Keratinocyte (primary cell): Measurements from ENCODE around the gene DNAH8.

ENCODE experiments used
- CTCF ChIP-seq, 3 experiments: IDR thresholded peaks in 1 of 3; conservative IDR thresholded peaks in 1 of 3; optimal IDR thresholded peaks in 1 of 3; 2 replicates in 2 of 3; 3 replicates in 1 of 3; pipeline versions ENCODE3 to v1.5.1; 2011; ENCODE audit warnings: low read length in 3 of 3, mild to moderate bottlenecking in 3 of 3, moderate library complexity in 2 of 3, control low read depth in 1 of 3, inconsistent platforms in 1 of 3; ENCODE audit not compliant: insufficient read depth in 2 of 3; ENCODE audit errors: extremely low read depth in 1 of 3
- EZH2 ChIP-seq: IDR thresholded peaks from one replicate; pipeline ENCODE4 v1.6.1; 2012; ENCODE audit warnings: inconsistent platforms, mild to moderate bottlenecking, low read length, moderate library complexity

- no peak for TF ChIP-seq CTCF (optimal IDR thresholded peaks at IDR 0.05 in 1 of 3, IDR thresholded peaks at IDR 0.05 in 1 of 3, conservative IDR thresholded peaks at IDR 0.05 in 1 of 3; ENCODE audit: extremely low read depth in 1 of 3, insufficient read depth in 2 of 3, low read length in 3 of 3)
- no peak for TF ChIP-seq EZH2
These were observed 194.1 kb downstream of the DNAH8 start for GRCh38 chr6:38909015-38909730.
